MCF 10A (cell line): Measurements from ENCODE around the gene SEMA3C. TPM values are rescaled to one million over a fixed set of nuclear protein-coding genes. Genes with fewer than 3 reads are reported as not detected.

Source experiments
- BruUV-seq: library from RNA; stranded (reverse); fragments of 400-500 nt; replicated peaks from 2 replicates; lab custom pipeline; 2021; lab: Mats Ljungman, UMichigan
- CTCF ChIA-PET: fragments of 300-600 bp; sonication (Branson Sonifier 250); formaldehyde crosslinking; extraction: SDS; loops from one replicate; lab custom pipeline; 2021; ENCODE audit warnings: antibody characterized with exemption, inconsistent platforms; lab: Yijun Ruan, JAX
- POLR2A ChIA-PET: fragments of 300-600, 350-650 bp; sonication (Branson Sonifier 250); formaldehyde crosslinking; extraction: SDS; loops from one replicate; lab custom pipeline; 2020; ENCODE audit warnings: antibody characterized with exemption, inconsistent platforms; lab: Yijun Ruan, JAX
- DNase-seq: peaks from one replicate; pipeline ENCODE4 v3.0.0-alpha.2; 2018; ENCODE audit not compliant: unreplicated experiment
- H3K27ac Mint-ChIP-seq: one replicate; pipeline ENCODE4 v1.8.0; 2022; ENCODE audit warnings: mild to moderate bottlenecking, low read depth, mixed read lengths; ENCODE audit not compliant: unreplicated experiment
- H3K27me3 Mint-ChIP-seq: one replicate; pipeline ENCODE4 v1.8.0; 2022; ENCODE audit warnings: mixed read lengths; ENCODE audit not compliant: insufficient read depth, unreplicated experiment
- H3K36me3 Mint-ChIP-seq: one replicate; pipeline ENCODE4 v1.8.0; 2022; ENCODE audit warnings: mild to moderate bottlenecking, moderate library complexity, mixed read lengths; ENCODE audit not compliant: insufficient read depth, unreplicated experiment
- H3K4me1 Mint-ChIP-seq: one replicate; pipeline ENCODE4 v1.8.0; 2022; ENCODE audit warnings: mixed read lengths; ENCODE audit not compliant: insufficient read depth, unreplicated experiment
- H3K4me3 Mint-ChIP-seq: one replicate; pipeline ENCODE4 v1.8.0; 2022; ENCODE audit warnings: mild to moderate bottlenecking, moderate library complexity, mixed read lengths; ENCODE audit not compliant: unreplicated experiment
- H3K9me3 Mint-ChIP-seq: one replicate; pipeline ENCODE4 v1.8.0; 2022; ENCODE audit warnings: mixed read lengths; ENCODE audit not compliant: unreplicated experiment
- CTCF ChIP-seq: fragments of 200-600 bp; IDR thresholded peaks from one replicate; pipeline ENCODE4 v1.8.0; 2022; ENCODE audit warnings: antibody characterized with exemption, mild to moderate bottlenecking; ENCODE audit not compliant: unreplicated experiment
- intact Hi-C: fragments of 100-400 bp; cut with micrococcal nuclease; formaldehyde crosslinking; loops from 2 replicates; pipeline ENCODE4 v1.14.1; 2022
- total RNA-seq: library from RNA; stranded (reverse); gene quantifications from 2 replicates; pipeline ENCODE4 v1.2.3, GENCODE V29; 2022

Gene SEMA3C
- total RNA-seq, 1 experiment from 2014 or later: 140 TPM

- Mint-ChIP-seq H3K27me3 (no peaks in the 10 kb centered on the region), H3K4me3 (peak overlapping the region; percentile 26), H3K36me3 (no peaks in the 10 kb centered on the region), H3K27ac (peak overlapping the region; percentile 76), H3K9me3 (no peaks in the 10 kb centered on the region), H3K4me1 (peaks cover 20% of the 10 kb centered on the region)
- POLR2A ChIA-PET: interaction anchor here (0.6 to 4.2 kb wide), 23 partner anchors 16 to 517 kb away, joined by 3 to 115 read pairs (median 4); partner anchors contain the start of gene SEMA3C
- TF ChIP-seq CTCF: no peak
- CTCF ChIA-PET: interaction anchor here (0.6 to 1.5 kb wide), 11 partner anchors 10 to 516 kb away, joined by 3 to 12 read pairs (median 4); no protein-coding TSS in a partner anchor
- intact Hi-C loops: loop anchor here (5.0 kb wide), 1 partner anchor 357 kb away; no protein-coding TSS in a partner anchor
- DNase-seq: peak; percentile 66
- BruUV-seq: no TSS peak
Observed at GRCh38 chr7:80940539-80941207, 21.8 kb upstream of the SEMA3C start.

- H3K27me3 Mint-ChIP-seq: no peaks in the 10 kb centered on the region
- no peaks in the 10 kb centered on the region for H3K36me3 Mint-ChIP-seq
- intact Hi-C loops: no loop called here
- no peak for DNase-seq
- no TSS peak for BruUV-seq
- CTCF ChIA-PET: interaction anchor here (0.6 kb wide), 1 partner anchor 926 kb away, joined by 3 read pairs; no protein-coding TSS in a partner anchor
- no peak for TF ChIP-seq CTCF
- POLR2A ChIA-PET: interaction anchor here (0.6 to 2.4 kb wide), 2 partner anchors 18 to 75 kb away, joined by 4 to 6 read pairs; partner anchors contain the start of gene SEMA3C
- peaks cover 26% of the 10 kb centered on the region for H3K4me1 Mint-ChIP-seq
- no peak overlapping the region for H3K27ac Mint-ChIP-seq
- no peaks in the 10 kb centered on the region for H3K9me3 Mint-ChIP-seq
- no peak overlapping the region for H3K4me3 Mint-ChIP-seq
Observed at GRCh38 chr7:80937336-80937735, 18.5 kb upstream of the SEMA3C start.

- intact Hi-C loops: no loop called here
- ChIA-PET CTCF (interaction anchor here (0.6 to 1.1 kb wide), 2 partner anchors 17 to 28 kb away, joined by 3 read pairs; no protein-coding TSS in a partner anchor), POLR2A (interaction anchor here (2.4 kb wide), 1 partner anchor 17 kb away, joined by 6 read pairs; the partner anchor contains the start of gene SEMA3C)
- no peaks in the 10 kb centered on the region for H3K27me3 Mint-ChIP-seq
- no peak overlapping the region for H3K27ac Mint-ChIP-seq
- no TSS peak for BruUV-seq
- no peak overlapping the region for H3K4me3 Mint-ChIP-seq
- peaks cover 24% of the 10 kb centered on the region for H3K4me1 Mint-ChIP-seq
- H3K9me3 Mint-ChIP-seq: no peaks in the 10 kb centered on the region
- no peaks in the 10 kb centered on the region for H3K36me3 Mint-ChIP-seq
- DNase-seq: no peak
- TF ChIP-seq CTCF: no peak
Observed at GRCh38 chr7:80935991-80936780, 17.3 kb upstream of the SEMA3C start.
